ENCODE results near the gene SYNGR1.

The SYNGR1 gene

GRCh38 chr22:39374801-39375200 lies 25.0 kb downstream of the SYNGR1 start:
- no peak for DNase-seq

GRCh38 chr22:39375646-39376045 lies 25.9 kb downstream of the SYNGR1 start:
- DNase-seq, result no peak

GRCh38 chr22:39379756-39380730 lies 30.3 kb downstream of the SYNGR1 start:
- DNase-seq, result no peak

- no peak for DNase-seq
Observed at GRCh38 chr22:39381009-39381755, 31.4 kb downstream of the SYNGR1 start.

GRCh38 chr22:39381930-39382329 lies 32.1 kb downstream of the SYNGR1 start:
- DNase-seq, result no peak

- DNase-seq, result no peak
Observed at GRCh38 chr22:39382410-39382809, 32.6 kb downstream of the SYNGR1 start.

GRCh38 chr22:39383841-39384625 lies 34.2 kb downstream of the SYNGR1 start:
- no peak for DNase-seq

GRCh38 chr22:39384750-39385480 lies 35.1 kb downstream of the SYNGR1 start:
- no peak for DNase-seq

- DNase-seq, result peak; percentile 57
Observed at GRCh38 chr22:39388261-39389011, 38.6 kb downstream of the SYNGR1 start.

GRCh38 chr22:39389420-39389819 lies 39.6 kb downstream of the SYNGR1 start:
- DNase-seq, result no peak

- DNase-seq, result no peak
Observed at GRCh38 chr22:39392341-39392948, 42.7 kb downstream of the SYNGR1 start.

GRCh38 chr22:39395936-39396796 lies 46.4 kb downstream of the SYNGR1 start:
- no peak for DNase-seq

GRCh38 chr22:39396797-39397195 lies 47.0 kb downstream of the SYNGR1 start:
- DNase-seq, result no peak

- no peak for DNase-seq
Observed at GRCh38 chr22:39401301-39401631, 51.5 kb downstream of the SYNGR1 start.

GRCh38 chr22:39405346-39406085 lies 55.7 kb downstream of the SYNGR1 start:
- peak; percentile 60 for DNase-seq

GRCh38 chr22:39408173-39408572 lies 58.4 kb downstream of the SYNGR1 start:
- DNase-seq, result no peak

GRCh38 chr22:39408807-39409206 lies 59.0 kb downstream of the SYNGR1 start:
- no peak for DNase-seq

GRCh38 chr22:39409516-39410029 lies 59.8 kb downstream of the SYNGR1 start:
- DNase-seq, result peak; percentile 57

GRCh38 chr22:39410264-39410663 lies 60.5 kb downstream of the SYNGR1 start:
- DNase-seq, result no peak
